GM19025 (cell line): ENCODE data around the gene SFXN4.
"Not testable (repeated sequence)": the region's sequence is repeated elsewhere in the genome, so short reads cannot be mapped to it uniquely, and the experiment has no call there.

Experiments
- ATAC-seq: cut with Tn5 transposase; IDR thresholded peaks from one replicate; pipeline ENCODE4 v1.9.1; 2021; ENCODE audit warnings: mild to moderate bottlenecking, low read depth, moderate library complexity; ENCODE audit not compliant: unreplicated experiment

Gene SFXN4

GRCh38 chr10:119190954-119191785 lies 25.7 kb upstream of the SFXN4 start:
- no peak for ATAC-seq

DNA sequence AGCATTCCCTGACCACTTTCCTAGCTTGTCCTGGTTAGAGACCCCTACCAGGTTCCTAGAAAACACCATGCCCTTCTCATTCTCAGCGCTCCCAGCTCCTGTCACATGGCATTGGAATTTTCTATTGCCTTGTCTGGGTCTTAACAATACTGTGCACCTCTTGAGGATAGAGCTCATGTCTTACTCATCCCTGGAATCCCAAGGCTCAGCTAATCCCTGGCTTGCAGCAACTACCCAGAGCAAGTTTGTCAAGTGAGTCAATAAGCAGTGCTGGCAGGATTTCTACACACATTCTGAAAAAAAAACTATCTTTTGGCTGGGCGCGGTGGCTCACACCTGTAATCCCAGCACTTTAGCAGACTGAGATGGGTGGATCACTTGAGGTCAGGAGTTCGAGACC lies 24.8 kb upstream of the SFXN4 start:
- no peak for ATAC-seq

- ATAC-seq = peak; percentile 72
Observed at GRCh38 chr10:119189811-119190282, 24.3 kb upstream of the SFXN4 start.

DNA sequence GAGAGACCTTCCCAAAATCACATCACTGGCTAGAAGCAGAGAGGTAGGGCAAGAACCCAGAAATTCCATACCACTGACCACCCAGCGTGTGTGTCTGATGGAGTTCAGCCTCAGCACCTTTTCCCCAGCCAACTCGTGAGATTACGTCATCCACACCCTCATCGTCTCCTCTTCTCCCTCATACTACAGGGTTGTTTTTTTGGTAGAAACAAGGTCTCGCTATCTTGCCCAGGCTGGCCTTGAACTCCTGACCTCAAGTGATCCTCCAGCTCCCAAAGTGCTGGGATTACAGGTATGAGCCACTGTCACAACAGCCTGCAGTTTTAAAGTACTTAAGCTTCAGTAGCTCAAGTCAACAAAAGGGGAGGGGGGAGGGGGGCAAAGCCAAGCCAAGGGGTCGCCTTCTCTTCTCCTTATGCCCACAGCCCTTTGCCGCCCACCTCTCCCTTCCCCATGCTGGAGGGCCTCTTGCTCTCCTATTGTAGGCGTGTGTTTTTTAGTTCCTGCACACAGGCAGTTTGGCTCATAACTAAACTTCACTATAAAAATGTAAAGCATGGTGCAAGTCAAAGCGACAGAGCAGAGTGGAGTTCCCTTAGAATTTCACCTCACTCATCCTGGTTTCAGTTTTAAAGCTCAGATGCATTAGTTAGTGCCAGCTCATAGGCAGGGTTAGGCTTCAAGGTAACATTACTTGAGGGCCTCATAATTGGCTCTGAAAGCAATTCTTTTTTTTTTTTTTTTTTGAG lies 18.3 kb upstream of the SFXN4 start:
- no peak for ATAC-seq

DNA sequence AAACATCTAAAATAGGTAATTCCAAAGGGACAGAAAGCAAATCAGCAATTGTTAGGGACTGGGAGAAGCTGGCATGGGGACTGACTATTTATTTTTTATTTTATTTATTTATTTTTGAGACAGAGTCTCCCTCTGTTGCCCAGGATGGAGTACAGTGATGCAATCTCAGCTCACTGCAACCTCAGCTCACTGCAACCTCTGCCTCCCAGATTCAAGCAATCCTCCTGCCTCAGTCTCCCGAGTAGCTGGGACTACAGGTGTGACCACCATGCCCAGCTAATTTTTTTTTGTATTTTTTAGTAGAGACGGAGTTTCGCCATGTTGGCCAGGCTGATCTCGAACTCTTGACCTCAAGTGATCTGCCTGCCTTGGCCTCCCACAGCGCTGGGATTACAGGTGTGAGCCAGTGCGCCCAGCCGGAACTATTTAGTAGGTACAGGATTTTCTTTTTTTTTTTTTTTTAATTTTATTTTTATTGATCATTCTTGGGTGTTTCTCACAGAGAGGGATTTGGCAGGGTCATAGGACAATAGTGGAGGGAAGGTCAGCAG lies 15.4 kb upstream of the SFXN4 start:
- not testable (repeated sequence) for ATAC-seq

DNA sequence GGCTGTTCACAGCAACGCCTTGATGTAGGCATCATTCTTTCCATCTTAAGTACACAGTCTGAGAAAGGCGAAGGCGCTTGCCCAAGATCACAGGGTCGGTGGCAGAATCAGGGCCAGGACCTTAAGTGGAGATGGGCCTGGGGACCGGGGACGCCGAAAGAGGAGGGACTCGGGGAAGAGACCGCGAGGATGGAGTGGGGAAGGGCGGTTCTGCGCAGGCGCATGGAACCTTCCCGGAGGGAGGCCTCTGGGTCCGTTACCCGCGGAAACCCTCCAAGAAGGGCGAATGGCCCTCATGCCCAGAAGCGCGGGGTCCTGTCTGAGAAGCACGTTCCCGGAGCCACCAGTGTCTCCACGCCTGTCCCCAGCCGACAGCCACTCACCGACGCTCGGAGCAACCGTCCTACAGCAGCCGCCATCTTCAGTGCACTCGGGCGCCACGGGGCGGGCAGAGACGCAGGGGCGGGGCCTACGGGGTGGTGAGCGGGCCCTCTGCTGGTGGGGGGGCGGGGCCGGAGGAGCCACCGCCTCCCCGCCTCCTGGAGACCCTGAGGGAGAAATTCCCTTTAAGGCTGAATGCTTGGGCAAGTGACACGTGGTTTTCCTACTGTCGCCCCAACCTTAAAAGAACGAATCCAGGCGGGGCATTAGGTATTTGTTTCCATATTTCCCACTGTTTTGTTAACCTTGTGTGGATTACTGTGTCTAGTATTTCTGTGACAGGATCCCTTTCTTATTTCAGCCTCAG lies 13.0 kb upstream of the SFXN4 start, which contains the start of gene PRDX3:
TSS of gene PRDX3 (minus strand) at position 441 of the 748 bp plus-strand sequence. CDS start at position 419, 22 bp downstream.
- ATAC-seq = peak; percentile 90

GRCh38 chr10:119177708-119178371 lies 12.3 kb upstream of the SFXN4 start:
- ATAC-seq = no peak

DNA sequence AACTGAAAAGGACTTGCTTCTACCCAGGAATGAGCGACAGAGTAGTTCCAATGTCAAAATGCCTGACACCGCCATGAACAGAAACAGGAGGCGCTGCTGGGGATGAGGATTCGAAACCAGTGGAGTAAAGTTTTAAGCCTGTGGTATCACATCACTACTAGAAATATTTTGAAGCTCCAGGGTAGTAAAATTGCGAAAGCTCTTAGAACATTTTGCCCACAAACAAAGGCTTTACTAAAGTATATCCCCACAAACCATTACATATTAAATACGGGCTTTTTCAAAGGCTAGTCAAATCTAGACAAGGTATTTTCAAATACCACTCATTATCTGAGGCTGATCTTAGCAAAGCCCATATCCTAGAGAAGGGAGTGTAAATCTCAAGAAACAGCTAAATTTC lies 10.7 kb upstream of the SFXN4 start:
- no peak for ATAC-seq

DNA sequence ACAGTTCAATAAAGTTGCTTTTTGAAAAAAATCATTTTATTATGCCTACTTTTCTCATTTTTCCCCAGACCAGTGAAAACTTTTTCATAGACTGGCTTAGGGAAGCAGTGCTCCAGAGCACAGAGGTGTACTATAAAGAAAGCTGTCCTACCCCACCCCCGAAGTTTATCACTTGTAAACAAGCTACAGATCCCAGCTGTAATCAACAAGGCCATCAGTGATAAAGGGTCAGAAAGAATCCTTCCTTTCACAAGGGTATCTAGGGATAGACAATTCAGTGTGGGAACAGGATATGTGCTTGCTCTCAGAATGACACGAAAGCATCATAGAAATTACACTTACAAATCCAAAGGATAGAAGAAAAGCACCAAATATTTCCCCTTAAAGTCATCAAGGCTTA lies 8.6 kb upstream of the SFXN4 start:
- ATAC-seq = no peak

- no peak for ATAC-seq
Observed at GRCh38 chr10:119167041-119167440, 1.5 kb upstream of the SFXN4 start.

DNA sequence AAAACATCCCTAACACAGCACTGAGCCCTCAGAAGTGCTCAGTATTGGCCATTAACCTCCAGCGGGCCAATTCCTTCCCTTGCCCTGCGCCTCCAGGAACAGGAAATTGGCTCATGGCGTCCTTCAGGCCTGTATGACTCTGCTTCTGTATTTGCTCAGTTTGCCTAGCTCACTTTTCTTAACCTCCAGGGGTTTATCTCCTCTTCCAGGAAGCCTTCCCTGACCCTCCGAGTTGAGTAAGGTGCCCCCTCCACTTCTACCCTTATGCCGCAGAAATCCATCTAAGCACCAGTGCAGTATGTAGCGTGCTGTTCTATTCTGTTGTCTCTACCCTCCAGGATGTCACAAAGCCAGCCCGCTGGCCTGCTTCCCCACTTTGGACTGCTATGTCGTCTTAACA lies 1.1 kb upstream of the SFXN4 start:
- no peak for ATAC-seq

DNA sequence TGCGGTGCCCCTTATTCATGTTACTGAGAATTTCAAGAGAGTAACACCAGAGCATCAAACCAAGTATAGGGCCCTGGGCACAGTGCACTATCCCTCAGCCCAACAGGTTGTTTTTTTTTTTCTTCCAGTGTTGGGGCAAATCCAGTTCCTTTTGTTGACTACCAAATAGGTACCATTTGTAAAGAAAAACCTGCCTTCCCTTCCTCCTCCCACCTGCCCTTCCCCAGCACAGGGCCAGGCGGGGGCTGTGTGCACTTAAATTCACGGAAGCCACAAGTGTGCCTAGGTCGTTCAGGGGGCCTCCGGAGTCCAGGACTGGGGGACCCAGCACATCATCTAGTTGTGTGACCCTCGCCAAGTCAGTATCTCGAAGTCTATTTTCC lies 595 bp upstream of the SFXN4 start:
- no peak for ATAC-seq

GRCh38 chr10:119162452-119163092 lies 2.9 kb downstream of the SFXN4 start:
- ATAC-seq = no peak

DNA sequence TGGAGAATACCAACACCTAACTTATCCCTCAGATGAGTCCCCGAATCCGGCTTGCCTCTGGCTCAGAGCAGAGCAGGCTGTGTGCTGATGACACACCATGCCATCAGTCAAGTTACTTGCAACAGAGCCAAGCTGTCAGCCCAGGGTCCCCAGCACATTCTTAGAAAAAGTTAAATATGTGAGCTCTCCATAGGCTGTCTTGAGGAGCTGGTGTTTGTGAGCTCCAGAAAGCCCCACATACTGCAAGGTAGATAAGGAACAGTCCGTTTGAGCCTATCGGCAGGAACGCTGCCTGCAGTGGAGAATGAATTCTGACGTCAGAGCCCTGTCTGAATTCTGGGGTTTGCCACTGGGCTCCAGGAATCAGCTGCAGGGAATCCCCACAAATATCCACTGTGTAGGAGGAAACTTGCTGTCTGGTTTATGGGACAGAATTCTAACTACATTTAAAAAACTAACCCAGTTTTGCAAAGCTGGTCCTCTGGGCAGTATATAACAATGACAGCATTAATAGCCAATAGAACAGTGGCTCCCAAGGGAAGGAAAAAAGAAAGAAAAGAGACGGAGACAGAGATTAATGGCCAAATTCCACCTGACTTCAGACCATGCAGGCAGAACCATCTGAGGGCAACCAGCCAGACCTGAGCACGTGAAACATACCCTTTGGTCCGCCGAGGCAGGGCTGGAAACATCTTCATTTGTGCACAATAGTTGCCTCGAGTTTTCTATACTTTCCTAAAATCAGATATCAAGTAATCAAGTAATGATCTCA lies 3.6 kb downstream of the SFXN4 start:
- ATAC-seq = no peak

DNA sequence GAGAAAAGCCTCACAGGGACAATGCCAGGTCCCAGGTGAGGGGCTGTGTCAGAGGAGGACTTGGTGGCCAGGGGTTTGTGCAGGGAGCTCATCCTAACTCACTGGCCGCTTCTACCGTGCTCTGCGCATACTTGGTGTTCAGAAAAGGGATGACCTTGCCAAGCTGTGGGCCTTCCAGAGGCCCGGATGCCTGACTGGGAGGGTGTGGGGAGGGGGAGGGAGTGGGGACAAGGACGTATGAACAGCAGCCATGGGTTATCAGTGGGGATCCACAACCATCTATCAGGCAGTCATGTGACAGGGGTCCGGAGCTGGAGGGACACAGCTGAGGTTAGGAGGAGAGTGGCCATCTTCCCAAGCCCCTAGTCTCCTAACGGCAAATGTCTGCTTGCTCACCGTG lies 6.2 kb downstream of the SFXN4 start:
- ATAC-seq = no peak

- no peak for ATAC-seq
Observed at GRCh38 chr10:119153661-119154060, 11.9 kb downstream of the SFXN4 start.

GRCh38 chr10:119153041-119153440 lies 12.5 kb downstream of the SFXN4 start:
- ATAC-seq = no peak

GRCh38 chr10:119151601-119152000 lies 13.9 kb downstream of the SFXN4 start:
- ATAC-seq = not testable (repeated sequence)

DNA sequence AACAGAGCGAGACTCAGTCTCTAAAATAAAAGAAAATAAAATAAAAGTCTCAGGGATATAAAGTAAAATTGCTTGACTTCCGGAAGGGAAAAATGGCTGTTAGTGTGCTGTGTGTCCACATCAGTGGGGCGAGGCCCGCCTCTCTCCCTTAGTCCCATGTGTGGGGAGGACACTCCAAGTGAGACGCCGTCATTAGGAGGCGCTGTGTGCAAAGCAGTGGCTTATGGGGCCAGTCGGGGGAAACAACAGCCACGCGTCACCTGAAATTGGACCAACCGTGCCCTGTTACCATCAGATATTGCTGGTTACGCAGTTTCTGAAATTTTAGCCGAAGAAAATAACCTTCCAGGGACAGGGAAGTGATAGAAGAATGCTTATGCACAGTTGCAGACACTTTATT lies 15.8 kb downstream of the SFXN4 start:
- ATAC-seq = no peak
